PC-3 (cell line): ENCODE results near the gene ALDH16A1. TPM values are rescaled to one million over a fixed set of nuclear protein-coding genes. Genes with fewer than 3 reads are reported as not detected.

Experiments used
- ATAC-seq: fragments of 200-7000 bp; cut with Tn5 transposase; 2 replicates; pipeline ENCODE4 v1.9.1; 2020; ENCODE audit warnings: mild to moderate bottlenecking, moderate library complexity
- BruUV-seq: library from RNA; stranded (reverse); fragments of 400-500 nt; replicated peaks from 2 replicates; lab custom pipeline; 2021; lab: Mats Ljungman, UMichigan
- CTCF ChIA-PET: fragments of 300-600 bp; sonication (Branson Sonifier 250); formaldehyde crosslinking; loops from one replicate; lab custom pipeline; 2022; ENCODE audit warnings: antibody characterized with exemption; lab: Charles Lee
- POLR2A ChIA-PET: fragments of 300-600 bp; sonication (Branson Sonifier 250); formaldehyde crosslinking; loops from one replicate; lab custom pipeline; 2022; ENCODE audit warnings: antibody characterized with exemption; ENCODE audit not compliant: unreplicated experiment; lab: Charles Lee
- DNase-seq: peaks from one replicate; pipeline ENCODE4 v3.0.0-alpha.2; 2015
- H2AFZ ChIP-seq: fragments of 300-600 bp; sonication (generic); 2 replicates; pipeline ENCODE4 v1.6.0; 2016; ENCODE audit warnings: antibody characterized with exemption, low read length
- H3F3A ChIP-seq: fragments of 300-600 bp; sonication (generic); one replicate; pipeline ENCODE4 v1.6.0; 2017; ENCODE audit warnings: antibody characterized with exemption, low read length, control low read depth, mild to moderate bottlenecking; ENCODE audit not compliant: unreplicated experiment
- H3K27ac ChIP-seq: fragments of 300-600 bp; sonication (generic); 2 replicates; pipeline ENCODE4 v1.5.1; 2016; ENCODE audit warnings: mild to moderate bottlenecking, low read length
- H3K27me3 ChIP-seq: fragments of 300-600 bp; sonication (generic); 2 replicates; pipeline ENCODE4 v1.6.1; 2016; ENCODE audit warnings: low read length, mixed read lengths
- H3K36me3 ChIP-seq: fragments of 300-600 bp; sonication (generic); 2 replicates; pipeline ENCODE4 v1.6.1; 2016; ENCODE audit warnings: low read depth, mixed run types, low read length, mixed read lengths
- H3K4me1 ChIP-seq: fragments of 300-600 bp; sonication (generic); 2 replicates; pipeline ENCODE4 v1.5.1; 2016; ENCODE audit warnings: low read length; ENCODE audit not compliant: insufficient read depth
- H3K4me2 ChIP-seq: fragments of 300-600 bp; sonication (generic); 2 replicates; pipeline ENCODE4 v1.6.0; 2016; ENCODE audit warnings: low read length
- H3K4me3 ChIP-seq: fragments of 300-600 bp; sonication (generic); 2 replicates; pipeline ENCODE4 v1.5.1; 2016; ENCODE audit warnings: mild to moderate bottlenecking, low read length, mixed read lengths
- H3K79me2 ChIP-seq: fragments of 300-600 bp; sonication (generic); 2 replicates; pipeline ENCODE4 v1.6.1; 2017; ENCODE audit warnings: low read length, mixed read lengths
- H3K9ac ChIP-seq: fragments of 300-600 bp; sonication (generic); 2 replicates; pipeline ENCODE4 v1.6.0; 2016; ENCODE audit warnings: mild to moderate bottlenecking, low read length
- H3K9me2 ChIP-seq: fragments of 300-600 bp; sonication (generic); replicated peaks from 2 replicates; pipeline ENCODE4 v1.6.1; 2016; ENCODE audit warnings: mixed run types, low read length, mixed read lengths
- H3K9me3 ChIP-seq: fragments of 300-600 bp; sonication (generic); 2 replicates; pipeline ENCODE4 v1.6.1; 2016; ENCODE audit warnings: low read length, mixed read lengths
- H4K20me1 ChIP-seq: fragments of 300-600 bp; sonication (generic); 2 replicates; pipeline ENCODE4 v1.6.1; 2016; ENCODE audit warnings: low read length, mixed read lengths
- EZH2 ChIP-seq: fragments of 300-600 bp; sonication (generic); IDR thresholded peaks from one replicate; pipeline ENCODE4 v1.6.1; 2017; ENCODE audit warnings: antibody characterized with exemption, mild to moderate bottlenecking, low read length; ENCODE audit not compliant: unreplicated experiment
- EZH2phosphoT487 ChIP-seq: fragments of 300-600 bp; sonication (generic); IDR thresholded peaks from 2 replicates; pipeline ENCODE4 v1.6.1; 2018; ENCODE audit warnings: mild to moderate bottlenecking, antibody characterized with exemption, low read length, borderline replicate concordance
- intact Hi-C: fragments of 100-400 bp; cut with micrococcal nuclease; formaldehyde crosslinking; loops from 2 replicates; pipeline ENCODE4 v1.9.0; 2023
- total RNA-seq: library from RNA; depleted of rRNA; stranded (reverse); fragments of >200 nt; gene quantifications from 2 replicates; pipeline ENCODE4 v1.2.3, GENCODE V29; 2014
- TF ChIP-seq, protein P1 (sequence below): fragments of 300-600 bp; sonication (generic); conservative IDR thresholded peaks from 2 replicates; pipeline ENCODE4 v1.5.1; 2017; ENCODE audit warnings: antibody characterized with exemption, low read depth, mild to moderate bottlenecking, low read length

The ALDH16A1 gene
- total RNA-seq, 1 experiment from 2014 or later, result not detected

- no peaks in the 10 kb centered on the region for H3K9me2 ChIP-seq
- H2AFZ ChIP-seq, result no peak overlapping the region
- ChIA-PET CTCF (no interaction called here), POLR2A (no interaction called here)
- H3K27ac ChIP-seq, result no peak overlapping the region
- H3K4me1 ChIP-seq, result 0 out of 2 replicates have a peak, but pooled peaks cover 8% of the 10 kb centered on the region
- H3K9me3 ChIP-seq, result no peaks in the 10 kb centered on the region
- BruUV-seq, result no TSS peak
- ATAC-seq, result no peak
- TF ChIP-seq EZH2phosphoT487, result no peak
- TF ChIP-seq, protein P1, sequence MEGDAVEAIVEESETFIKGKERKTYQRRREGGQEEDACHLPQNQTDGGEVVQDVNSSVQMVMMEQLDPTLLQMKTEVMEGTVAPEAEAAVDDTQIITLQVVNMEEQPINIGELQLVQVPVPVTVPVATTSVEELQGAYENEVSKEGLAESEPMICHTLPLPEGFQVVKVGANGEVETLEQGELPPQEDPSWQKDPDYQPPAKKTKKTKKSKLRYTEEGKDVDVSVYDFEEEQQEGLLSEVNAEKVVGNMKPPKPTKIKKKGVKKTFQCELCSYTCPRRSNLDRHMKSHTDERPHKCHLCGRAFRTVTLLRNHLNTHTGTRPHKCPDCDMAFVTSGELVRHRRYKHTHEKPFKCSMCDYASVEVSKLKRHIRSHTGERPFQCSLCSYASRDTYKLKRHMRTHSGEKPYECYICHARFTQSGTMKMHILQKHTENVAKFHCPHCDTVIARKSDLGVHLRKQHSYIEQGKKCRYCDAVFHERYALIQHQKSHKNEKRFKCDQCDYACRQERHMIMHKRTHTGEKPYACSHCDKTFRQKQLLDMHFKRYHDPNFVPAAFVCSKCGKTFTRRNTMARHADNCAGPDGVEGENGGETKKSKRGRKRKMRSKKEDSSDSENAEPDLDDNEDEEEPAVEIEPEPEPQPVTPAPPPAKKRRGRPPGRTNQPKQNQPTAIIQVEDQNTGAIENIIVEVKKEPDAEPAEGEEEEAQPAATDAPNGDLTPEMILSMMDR, result no peak
- TF ChIP-seq EZH2, result no peak
- H3K4me2 ChIP-seq, result no peak overlapping the region
- no peaks in the 10 kb centered on the region for H3F3A ChIP-seq
- no peaks in the 10 kb centered on the region for H3K36me3 ChIP-seq
- H3K4me3 ChIP-seq, result no peak overlapping the region
- no peak for DNase-seq
- no peaks in the 10 kb centered on the region for H4K20me1 ChIP-seq
- no peaks in the 10 kb centered on the region for H3K79me2 ChIP-seq
- H3K27me3 ChIP-seq, result peaks cover 36% of the 10 kb centered on the region
- intact Hi-C loops, result no loop called here
- H3K9ac ChIP-seq, result no peak overlapping the region
Measured at GRCh38 chr19:49430172-49430677, 22.8 kb upstream of the ALDH16A1 start.

GRCh38 chr19:49430678-49431329, 22.2 kb upstream of the ALDH16A1 start:
- Histone ChIP-seq H3K4me3 (no peak overlapping the region), H4K20me1 (no peaks in the 10 kb centered on the region), H2AFZ (no peak overlapping the region), H3K9me2 (no peaks in the 10 kb centered on the region), H3K9ac (no peak overlapping the region), H3K9me3 (no peaks in the 10 kb centered on the region), H3K4me1 (0 out of 2 replicates have a peak, but pooled peaks cover 8% of the 10 kb centered on the region), H3K27ac (no peak overlapping the region), H3K27me3 (peaks cover 31% of the 10 kb centered on the region), H3K79me2 (no peaks in the 10 kb centered on the region), H3K36me3 (no peaks in the 10 kb centered on the region), H3F3A (no peaks in the 10 kb centered on the region), H3K4me2 (no peak overlapping the region)
- TF ChIP-seq EZH2phosphoT487 (no peak), EZH2 (no peak)
- TF ChIP-seq, protein P1, result peak; percentile 46; the same call in 1 of the 2 replicates
- no TSS peak for BruUV-seq
- intact Hi-C loops, result no loop called here
- DNase-seq (no peak), ATAC-seq (no peak)
- CTCF ChIA-PET, result no interaction called here
- POLR2A ChIA-PET, result no interaction called here

- Histone ChIP-seq H3K9me3 (no peaks in the 10 kb centered on the region), H3K27me3 (peaks cover 29% of the 10 kb centered on the region), H3K4me3 (no peak overlapping the region), H2AFZ (no peak overlapping the region), H3K9me2 (no peaks in the 10 kb centered on the region), H3K79me2 (no peaks in the 10 kb centered on the region), H3K27ac (no peak overlapping the region), H3K4me2 (no peak overlapping the region), H3K9ac (no peak overlapping the region), H3K36me3 (no peaks in the 10 kb centered on the region), H4K20me1 (no peaks in the 10 kb centered on the region), H3K4me1 (0 out of 2 replicates have a peak, but pooled peaks cover 8% of the 10 kb centered on the region), H3F3A (no peaks in the 10 kb centered on the region)
- CTCF ChIA-PET, result no interaction called here
- POLR2A ChIA-PET, result no interaction called here
- no peak for DNase-seq
- TF ChIP-seq, protein P1, result no peak
- TF ChIP-seq EZH2phosphoT487, result no peak
- no peak for TF ChIP-seq EZH2
- ATAC-seq, result no peak
- intact Hi-C loops, result no loop called here
- no TSS peak for BruUV-seq
Measured at GRCh38 chr19:49431330-49431749, 21.7 kb upstream of the ALDH16A1 start.
